ENCODE data around the gene CD46.
A peak's percentile ranks its signal among the peaks of the same experiment; 100 is the strongest.

The CD46 gene

GRCh38 chr1:207798847-207799246 is 47.0 kb downstream of the CD46 start:
- no peak for DNase-seq

- no peak for DNase-seq
Observed at GRCh38 chr1:207799989-207800648, 48.3 kb downstream of the CD46 start.

DNA sequence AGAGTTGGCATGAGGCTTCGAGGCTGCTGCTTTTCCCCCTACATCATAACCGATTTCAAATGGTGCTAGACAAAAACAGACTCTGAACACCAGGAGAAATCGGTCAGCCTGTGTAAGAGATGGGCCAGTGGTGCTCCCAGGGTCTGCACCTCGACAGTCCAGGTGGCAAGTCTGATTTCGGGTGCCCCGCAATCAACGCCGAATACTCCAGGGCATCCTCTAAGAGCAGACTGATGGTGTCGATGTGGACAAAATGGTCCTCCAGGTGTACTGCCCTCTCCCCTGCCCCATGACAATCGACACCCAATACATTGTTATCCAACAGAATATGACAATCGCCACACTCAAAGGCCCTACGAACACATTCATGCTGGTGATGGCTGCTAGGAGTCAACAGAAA is 50.0 kb downstream of the CD46 start:
- DNase-seq, result no peak

GRCh38 chr1:207803678-207804077 is 51.8 kb downstream of the CD46 start:
- no peak for DNase-seq

DNA sequence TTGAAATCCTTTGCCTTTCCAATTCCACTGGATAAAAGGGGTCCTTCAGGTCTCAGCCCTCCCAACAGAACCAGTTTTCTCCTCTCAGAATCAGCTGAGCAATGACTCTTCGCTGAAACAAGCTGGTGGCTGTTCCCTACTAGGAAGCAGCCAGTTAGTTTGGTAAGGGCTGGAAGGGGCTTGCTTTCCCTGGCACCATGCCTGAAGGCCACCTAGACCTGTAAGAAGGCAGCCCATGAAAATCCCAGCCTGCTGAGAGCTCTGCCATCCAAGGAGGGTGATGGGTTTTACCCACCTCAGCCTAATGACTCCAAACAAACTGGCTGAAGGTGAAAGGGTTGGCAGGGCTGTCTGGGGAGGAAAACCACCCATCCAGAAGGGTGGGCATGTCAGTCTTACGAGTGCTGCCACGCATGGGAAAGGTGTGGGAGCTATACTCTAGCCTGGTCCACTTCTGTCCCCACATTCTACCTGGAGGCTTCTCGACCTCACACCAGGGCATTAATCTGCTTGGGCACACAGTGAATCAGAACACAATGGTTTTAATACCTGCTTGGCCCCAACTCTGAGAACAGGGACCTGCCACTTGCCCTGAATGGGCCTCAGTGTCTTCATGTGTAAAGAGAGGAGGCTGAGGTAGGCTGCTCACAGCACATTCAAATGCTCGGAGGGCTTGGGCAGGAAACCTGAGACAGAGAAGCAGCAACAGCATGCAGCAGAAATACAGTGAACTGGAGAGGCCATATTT is 53.0 kb downstream of the CD46 start:
- no peak for DNase-seq

DNA sequence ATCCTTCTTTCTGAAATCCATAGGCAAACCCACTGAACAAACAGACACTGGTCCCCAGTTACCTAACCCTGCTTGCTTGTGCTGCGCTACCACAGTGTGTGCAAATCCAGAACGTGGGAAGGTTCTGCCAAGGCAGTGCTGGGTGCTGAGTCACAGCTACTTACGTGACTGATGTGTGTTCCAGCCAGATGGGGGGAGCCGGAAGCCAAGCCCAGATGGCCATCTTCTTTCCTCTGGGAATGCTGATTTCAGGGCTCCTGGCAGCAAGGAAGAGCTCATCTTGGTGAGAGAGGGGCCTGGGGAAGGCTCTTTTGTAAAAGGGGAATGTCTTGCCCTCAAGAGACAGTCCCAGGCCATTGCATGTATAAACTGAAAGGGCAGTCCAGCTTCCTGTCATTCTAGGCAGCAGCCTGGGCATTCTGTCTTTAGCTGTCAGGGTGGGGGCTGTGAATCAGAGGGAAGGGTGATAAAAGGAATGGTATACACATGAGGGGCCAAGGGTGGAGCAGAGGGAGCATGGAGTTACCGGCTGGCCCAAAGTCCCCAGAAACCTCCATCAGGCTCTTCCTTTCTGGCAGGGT is 54.1 kb downstream of the CD46 start:
- DNase-seq, result peak; percentile 75 to 93

- DNase-seq, result peak in 1 of 2 donors; percentile 32
Observed at GRCh38 chr1:207806531-207807325, 54.9 kb downstream of the CD46 start.

DNA sequence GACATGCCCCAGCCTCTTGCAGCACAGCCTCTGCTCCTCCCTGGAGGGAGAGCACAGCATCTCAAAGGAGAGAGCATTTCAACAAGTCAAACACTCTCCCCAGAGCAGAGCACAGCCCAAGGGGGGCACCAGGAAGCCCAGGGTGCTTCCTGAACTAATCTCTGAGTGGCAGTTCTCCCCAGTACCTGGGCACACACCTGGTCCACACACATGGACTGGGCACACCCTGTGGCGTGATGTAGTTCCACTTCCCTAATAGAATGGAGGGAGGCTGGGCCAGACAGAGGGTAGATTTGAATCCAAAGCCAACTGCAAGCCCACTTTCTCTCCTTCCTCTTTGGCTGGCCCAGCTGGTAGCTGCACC is 55.5 kb downstream of the CD46 start:
- DNase-seq, result no peak

DNA sequence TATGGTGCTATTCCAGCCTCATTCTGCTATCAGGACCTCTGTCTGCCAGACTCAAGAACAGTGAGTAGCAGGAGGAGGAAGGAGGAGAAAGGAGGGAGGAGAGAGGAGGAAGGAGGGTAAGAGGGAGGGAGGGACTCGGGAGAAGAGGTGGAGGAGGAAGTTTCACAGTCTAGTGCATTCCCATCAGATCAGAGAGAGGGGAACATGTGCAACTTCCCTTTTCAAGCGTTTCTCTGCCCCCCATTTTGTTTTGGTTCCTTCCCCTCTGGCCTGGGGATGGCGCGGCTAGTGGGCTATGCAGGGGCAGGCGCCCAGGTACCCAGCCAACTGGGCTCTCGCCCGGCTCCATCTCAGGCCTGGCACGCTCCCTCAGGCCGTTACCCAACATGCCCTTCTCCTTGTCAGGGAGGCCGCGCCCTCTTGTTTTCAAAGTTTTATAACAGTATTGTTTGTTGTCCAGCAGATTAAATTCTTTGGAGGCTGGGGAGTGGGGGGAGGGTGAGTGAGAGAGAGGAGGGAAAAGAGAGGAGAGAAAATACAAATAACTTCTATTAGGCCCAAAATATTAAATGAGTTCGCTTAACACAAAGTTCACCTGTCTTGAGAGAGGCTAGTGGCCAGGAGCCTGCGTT is 56.0 kb downstream of the CD46 start:
- DNase-seq, result peak; percentile 68 to 69

GRCh38 chr1:207808322-207808705 is 56.5 kb downstream of the CD46 start:
- no peak for DNase-seq

GRCh38 chr1:207808911-207809555 is 57.2 kb downstream of the CD46 start:
- DNase-seq, result no peak

- DNase-seq, result no peak
Observed at GRCh38 chr1:207810173-207810572, 58.3 kb downstream of the CD46 start.

DNA sequence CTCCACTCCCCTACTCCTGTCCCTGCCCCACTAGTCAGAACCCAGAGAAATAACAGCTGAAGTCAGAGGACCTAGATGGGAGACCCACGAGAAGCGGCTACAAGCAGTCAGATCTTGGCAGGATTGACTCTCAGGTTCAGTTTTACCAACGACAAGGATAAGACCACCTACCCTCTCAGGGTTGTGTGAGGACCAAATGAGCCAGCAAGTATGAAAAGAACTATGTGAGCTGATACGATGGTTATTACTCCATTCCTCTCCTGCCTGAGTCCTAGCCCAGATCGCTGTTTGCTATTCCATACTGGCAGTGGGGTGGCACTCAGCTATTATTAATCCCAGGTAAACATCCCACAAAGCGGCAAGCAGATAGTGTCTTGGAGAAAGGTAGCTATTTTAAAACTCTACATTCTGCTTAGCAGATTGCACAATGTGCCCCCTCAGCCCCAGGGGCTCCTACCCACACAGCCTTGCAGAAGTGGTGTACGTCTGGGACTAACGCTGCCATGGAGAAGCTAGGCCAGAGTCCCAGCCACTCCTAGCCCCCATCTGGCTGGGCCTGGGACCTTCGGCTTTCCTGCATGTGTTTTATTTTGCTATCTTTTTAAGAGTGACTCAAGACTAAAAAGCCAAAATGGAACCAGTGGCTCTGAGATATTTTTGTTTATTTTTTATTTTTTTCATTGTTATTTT is 58.9 kb downstream of the CD46 start:
- DNase-seq, result peak; percentile 15 to 42

DNA sequence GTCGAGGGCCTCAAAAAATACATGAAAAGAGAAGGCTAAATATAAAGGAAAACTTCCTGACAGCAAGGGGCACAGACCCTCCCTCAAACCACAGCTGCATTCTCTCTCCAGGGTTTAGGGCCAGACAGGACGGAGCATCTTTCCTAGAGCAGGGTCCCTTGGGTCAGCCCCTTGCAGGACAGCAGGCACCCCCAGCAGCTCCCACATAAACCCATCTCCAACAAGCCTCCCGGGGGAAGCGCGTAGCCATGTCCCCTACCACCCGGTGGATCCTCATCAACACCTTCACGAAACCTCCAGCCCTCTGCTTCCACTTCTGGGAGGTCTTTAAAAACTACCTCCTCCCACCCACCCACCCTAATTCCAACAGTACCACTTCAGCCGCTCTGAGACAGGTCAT is 59.5 kb downstream of the CD46 start:
- no peak for DNase-seq

GRCh38 chr1:207811920-207812720 is 60.3 kb downstream of the CD46 start:
- no peak for DNase-seq

- DNase-seq, result peak in 1 of 2 donors; percentile 57
Observed at GRCh38 chr1:207812778-207813511, 61.1 kb downstream of the CD46 start.

DNA sequence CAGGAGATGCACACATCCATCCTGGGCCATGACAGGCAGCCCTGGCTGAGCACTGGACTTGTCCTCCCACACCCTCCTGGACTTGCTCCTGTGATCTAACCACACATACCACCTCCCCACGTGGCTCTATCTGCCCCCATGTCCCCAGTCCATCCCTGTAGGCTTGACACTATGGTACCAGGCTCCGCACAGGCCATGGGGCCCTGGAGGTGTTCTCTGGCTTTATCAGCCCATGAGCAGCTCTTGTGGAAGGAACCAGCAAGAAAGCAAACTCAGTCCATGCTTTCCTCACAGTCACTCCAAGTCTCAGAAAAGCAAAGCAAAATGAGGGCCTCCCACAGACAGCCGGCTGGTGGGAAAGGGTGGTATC is 61.6 kb downstream of the CD46 start:
- DNase-seq, result peak in 1 of 2 donors; percentile 67

DNA sequence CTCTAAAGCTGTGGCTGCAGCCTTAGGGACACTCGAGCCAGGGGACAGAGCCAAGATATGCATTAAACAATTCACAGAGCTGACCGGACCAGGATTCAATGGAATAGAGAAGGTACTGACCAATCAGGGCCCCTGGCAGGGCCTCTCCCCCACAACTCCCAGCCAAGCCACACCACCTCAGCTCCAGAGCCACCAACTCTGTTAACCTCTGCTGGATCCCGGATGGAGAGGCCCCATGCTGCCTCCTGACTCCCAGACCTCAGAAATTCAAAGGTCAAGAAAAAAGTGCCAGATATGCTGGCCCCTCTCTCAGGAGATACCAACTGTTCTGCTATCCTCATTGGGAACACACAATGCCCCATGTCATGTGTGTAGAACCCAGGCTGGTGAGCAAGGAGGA is 62.1 kb downstream of the CD46 start:
- DNase-seq, result no peak

DNA sequence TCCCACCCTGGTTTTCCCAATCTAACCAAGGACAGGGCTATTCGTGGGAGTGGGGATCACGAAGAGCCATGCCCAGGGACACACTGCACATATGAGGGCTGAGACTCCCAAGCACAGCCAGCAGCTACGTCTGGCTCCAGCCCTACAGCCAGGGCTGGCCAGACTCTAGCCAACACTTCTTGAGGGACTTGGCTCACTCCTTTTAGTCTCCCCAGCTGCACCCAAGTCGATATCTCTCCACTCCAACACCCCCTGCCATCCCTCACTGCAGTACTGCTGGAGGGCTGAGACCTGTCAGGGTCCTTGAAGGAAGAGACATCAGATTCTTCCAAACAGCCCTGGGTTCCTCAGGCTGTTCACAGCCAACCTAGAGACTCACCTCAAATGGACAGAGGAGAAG is 62.6 kb downstream of the CD46 start:
- DNase-seq, result no peak

GRCh38 chr1:207815466-207815865 is 63.6 kb downstream of the CD46 start:
- no peak for DNase-seq
